ENCODE data around the gene NAXD.
"Not testable (repeated sequence)": the region's sequence is repeated elsewhere in the genome, so short reads cannot be mapped to it uniquely, and the experiment has no call there.

NAXD gene

GRCh38 chr13:110653271-110653670 is 37.9 kb downstream of the NAXD start (continued):
- TF ChIP-seq TSHZ2 (CRISPR knock-in tag; IDR thresholded peaks at IDR 0.05), result no peak

- no peak for ATAC-seq
- TF ChIP-seq CREB5 (CRISPR knock-in tag; IDR thresholded peaks at IDR 0.05; ENCODE audit: low read depth) (no peak), TCF4 (CRISPR knock-in tag; IDR thresholded peaks at IDR 0.05; ENCODE audit: borderline replicate concordance) (no peak), ZNF8 (CRISPR knock-in tag; IDR thresholded peaks at IDR 0.05) (no peak), ZNF70 (CRISPR knock-in tag; IDR thresholded peaks at IDR 0.05) (no peak), PPARA (CRISPR knock-in tag; IDR thresholded peaks at IDR 0.05; ENCODE audit: borderline replicate concordance) (no peak), BACH2 (CRISPR knock-in tag; IDR thresholded peaks at IDR 0.05; ENCODE audit: borderline replicate concordance) (no peak), CSRNP3 (CRISPR knock-in tag; IDR thresholded peaks at IDR 0.05) (no peak), SNAI2 (CRISPR knock-in tag; IDR thresholded peaks at IDR 0.05) (no peak), GLIS3 (CRISPR knock-in tag; IDR thresholded peaks at IDR 0.05) (no peak)
Observed at GRCh38 chr13:110653851-110654250, 38.5 kb downstream of the NAXD start.

GRCh38 chr13:110657196-110657595 is 41.9 kb downstream of the NAXD start:
- no peak for ATAC-seq
- TF ChIP-seq TOX (CRISPR knock-in tag; IDR thresholded peaks at IDR 0.05; ENCODE audit: borderline replicate concordance), result no peak
- TF ChIP-seq PATZ1 (CRISPR knock-in tag; IDR thresholded peaks at IDR 0.05; ENCODE audit: borderline replicate concordance), result no peak
- no peak for TF ChIP-seq PPARA (CRISPR knock-in tag; IDR thresholded peaks at IDR 0.05; ENCODE audit: borderline replicate concordance)
- no peak for TF ChIP-seq RARB (CRISPR knock-in tag; IDR thresholded peaks at IDR 0.05)
- TF ChIP-seq ZFP3 (CRISPR knock-in tag; IDR thresholded peaks at IDR 0.05), result no peak
- no peak for TF ChIP-seq CREB5 (CRISPR knock-in tag; IDR thresholded peaks at IDR 0.05; ENCODE audit: low read depth)
- TF ChIP-seq ZNF565 (CRISPR knock-in tag; conservative IDR thresholded peaks at IDR 0.05; ENCODE audit: low read depth), result no peak
- no peak for TF ChIP-seq ESRRG (CRISPR knock-in tag; IDR thresholded peaks at IDR 0.05)
- TF ChIP-seq GLIS3 (CRISPR knock-in tag; IDR thresholded peaks at IDR 0.05), result no peak
- TF ChIP-seq ZNF70 (CRISPR knock-in tag; IDR thresholded peaks at IDR 0.05), result no peak
- TF ChIP-seq ISL1 (CRISPR knock-in tag; IDR thresholded peaks at IDR 0.05), result no peak
- TF ChIP-seq OSR1 (CRISPR knock-in tag; IDR thresholded peaks at IDR 0.05), result no peak
- no peak for TF ChIP-seq POU6F1 (CRISPR knock-in tag; IDR thresholded peaks at IDR 0.05; ENCODE audit: borderline replicate concordance, low read depth)

GRCh38 chr13:110658218-110658911 is 43.0 kb downstream of the NAXD start:
- not testable (repeated sequence) for ATAC-seq

Data from SK-N-SH treated with all-trans-retinoic acid at 6 μM for 48 hours (cell line).